ENCODE measurements around the gene SLC2A6.
A peak's percentile ranks its signal among the peaks of the same experiment; 100 is the strongest.
"Not testable (repeated sequence)": the region's sequence is repeated elsewhere in the genome, so short reads cannot be mapped to it uniquely, and the experiment has no call there.

Gene SLC2A6

DNA sequence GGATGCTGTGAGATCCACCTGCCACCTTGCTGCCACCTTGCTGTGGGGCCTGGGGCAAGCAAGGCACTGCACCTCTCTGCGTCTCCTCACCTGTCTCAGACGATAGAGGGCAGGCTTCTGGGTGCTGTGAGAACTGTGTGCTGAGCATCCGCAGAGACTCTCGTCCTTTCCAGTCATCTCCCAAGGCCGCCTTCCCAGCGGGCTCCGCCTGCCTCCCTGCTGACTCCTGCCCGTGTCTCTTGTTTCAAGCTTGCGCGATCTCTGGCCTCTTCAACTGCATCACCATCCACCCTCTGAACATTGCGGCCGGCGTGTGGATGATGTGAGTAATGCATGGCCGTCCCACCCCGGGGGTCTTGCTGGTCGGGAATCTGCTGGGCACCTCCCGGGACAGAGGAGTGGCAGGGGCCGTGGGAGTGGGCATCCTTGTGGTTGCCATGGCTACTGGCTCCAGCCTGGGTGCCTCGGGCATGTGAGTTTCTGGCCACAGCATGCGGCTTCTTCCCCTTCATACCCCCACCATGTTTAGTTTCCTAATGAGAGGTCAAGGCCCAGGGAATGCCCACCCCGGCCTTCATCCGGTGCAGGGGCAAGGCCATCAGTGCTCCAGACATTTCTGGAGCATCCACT, 15.6 kb downstream of the SLC2A6 start:
- TF ChIP-seq POLR2A (IDR thresholded peaks at IDR 0.05; ENCODE audit: low read depth, low read length): no peak
- DNase-seq (ENCODE audit: insufficient read length, low spot score): no peak
- FAIRE-seq: no peak

DNA sequence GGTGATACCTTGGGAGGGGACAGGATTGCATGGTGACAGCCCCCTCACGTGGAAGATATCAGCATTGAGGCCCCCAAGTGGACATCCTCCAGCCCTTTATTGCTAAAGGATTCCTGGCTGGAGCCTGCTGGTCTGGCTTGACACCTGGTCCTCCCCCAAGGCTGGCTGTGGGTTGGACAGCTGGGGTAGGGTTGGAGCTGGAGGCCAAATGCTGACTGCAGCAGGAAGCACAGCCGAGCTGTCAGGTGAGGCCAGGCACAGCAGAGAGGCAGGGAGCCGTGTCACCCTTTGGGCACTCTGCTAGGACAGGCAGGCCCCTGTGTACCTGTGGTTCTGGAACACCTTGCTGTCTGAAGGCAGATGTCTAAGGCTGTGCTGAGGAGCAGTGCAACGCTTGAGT, 16.9 kb downstream of the SLC2A6 start:
- no peak for FAIRE-seq
- TF ChIP-seq POLR2A (IDR thresholded peaks at IDR 0.05; ENCODE audit: low read depth, low read length): no peak
- DNase-seq (ENCODE audit: insufficient read length, low spot score): no peak

DNA sequence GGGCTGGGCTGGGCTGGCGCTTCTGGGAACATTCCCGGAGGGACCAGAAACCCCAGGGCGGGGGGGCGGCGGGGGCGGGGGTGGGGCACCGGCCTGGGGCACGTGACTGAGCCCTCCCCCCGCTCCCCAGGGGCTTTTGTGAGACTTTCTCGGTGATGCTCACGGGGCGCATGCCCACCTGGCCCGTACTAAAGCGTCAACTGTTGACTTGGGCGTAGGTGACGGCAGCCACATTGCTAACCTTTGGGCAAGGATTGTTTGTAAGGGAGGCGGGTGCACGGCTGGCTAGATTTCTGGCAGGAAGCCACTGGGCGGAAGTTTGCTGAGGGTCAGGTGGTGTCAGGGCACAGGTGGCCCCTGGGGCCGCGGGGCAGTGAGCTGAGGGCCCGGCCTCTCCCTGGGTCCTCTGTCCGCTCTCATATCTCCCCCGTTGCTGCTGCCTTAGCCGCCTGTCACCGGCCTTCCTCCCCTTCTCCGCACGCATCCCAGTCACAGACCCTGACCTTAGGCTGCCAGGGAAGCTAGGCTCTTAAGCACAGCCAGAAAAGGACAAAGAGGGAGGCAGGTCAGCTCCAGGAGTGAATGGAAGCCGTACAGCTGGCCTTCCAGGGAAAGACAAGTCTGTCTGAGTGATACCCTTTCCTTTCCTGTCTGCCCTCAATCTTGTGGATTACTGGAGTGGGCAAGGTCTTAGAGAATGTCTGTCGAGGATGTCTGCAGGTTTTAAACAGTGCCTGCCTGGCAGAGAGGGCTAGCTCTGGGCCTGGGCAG, 18.3 kb downstream of the SLC2A6 start:
- FAIRE-seq: no peak
- TF ChIP-seq POLR2A (IDR thresholded peaks at IDR 0.05; ENCODE audit: low read depth, low read length): no peak
- peak; percentile 70 for DNase-seq (ENCODE audit: insufficient read length, low spot score)

DNA sequence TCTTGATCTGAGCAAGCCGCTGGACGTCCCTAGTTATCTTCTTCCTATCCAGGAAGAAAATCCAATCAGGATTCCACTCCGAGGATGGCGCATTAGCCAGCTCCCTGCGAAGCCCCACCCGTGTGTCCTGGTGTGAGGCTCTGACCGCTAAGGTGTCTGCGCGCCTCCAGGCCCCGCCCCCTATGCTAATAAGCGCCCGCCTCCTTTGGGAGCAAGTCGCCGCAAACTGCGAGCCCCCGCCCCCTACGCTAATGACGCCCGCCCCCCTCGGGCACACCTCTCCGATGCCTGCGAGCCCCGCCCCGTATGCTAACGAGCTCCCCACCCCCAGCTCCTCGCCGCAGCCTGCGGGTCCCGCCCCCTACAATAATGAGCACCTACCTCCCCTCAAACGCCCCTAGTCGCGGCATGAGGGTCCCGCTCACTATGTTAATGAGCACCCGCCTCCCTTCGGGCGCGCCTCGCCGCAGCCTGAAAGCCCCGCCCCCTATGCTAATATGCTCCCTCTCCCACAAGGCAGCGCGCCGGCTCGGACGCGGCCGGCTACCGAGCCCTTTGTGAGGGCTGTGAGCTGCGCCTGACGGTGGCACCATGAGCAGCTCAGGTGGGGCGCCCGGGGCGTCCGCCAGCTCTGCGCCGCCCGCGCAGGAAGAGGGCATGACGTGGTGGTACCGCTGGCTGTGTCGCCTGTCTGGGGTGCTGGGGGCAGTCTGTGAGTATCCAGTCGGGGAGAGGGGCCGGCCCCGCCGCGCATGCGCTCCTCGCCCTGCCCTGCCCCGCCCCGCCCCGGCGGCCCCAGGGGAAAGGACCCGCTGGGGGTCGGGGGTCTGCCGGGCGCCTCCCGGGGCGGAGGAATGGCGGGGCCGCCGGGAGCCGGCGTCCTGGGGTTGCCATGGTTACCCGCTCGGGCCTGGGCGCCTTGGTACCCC, 19.2 kb downstream of the SLC2A6 start, which contains the start of gene CACFD1:
Gene CACFD1 (plus strand): TSS at position 503 of the 929 bp plus-strand sequence. CDS start 89 bp downstream, at position 592.
- DNase-seq (ENCODE audit: insufficient read length, low spot score) (peak; percentile 100), FAIRE-seq (peak; percentile 86)
- TF ChIP-seq POLR2A (IDR thresholded peaks at IDR 0.05; ENCODE audit: low read depth, low read length): peak; percentile 53; the same call in 1 of the 2 replicates

DNA sequence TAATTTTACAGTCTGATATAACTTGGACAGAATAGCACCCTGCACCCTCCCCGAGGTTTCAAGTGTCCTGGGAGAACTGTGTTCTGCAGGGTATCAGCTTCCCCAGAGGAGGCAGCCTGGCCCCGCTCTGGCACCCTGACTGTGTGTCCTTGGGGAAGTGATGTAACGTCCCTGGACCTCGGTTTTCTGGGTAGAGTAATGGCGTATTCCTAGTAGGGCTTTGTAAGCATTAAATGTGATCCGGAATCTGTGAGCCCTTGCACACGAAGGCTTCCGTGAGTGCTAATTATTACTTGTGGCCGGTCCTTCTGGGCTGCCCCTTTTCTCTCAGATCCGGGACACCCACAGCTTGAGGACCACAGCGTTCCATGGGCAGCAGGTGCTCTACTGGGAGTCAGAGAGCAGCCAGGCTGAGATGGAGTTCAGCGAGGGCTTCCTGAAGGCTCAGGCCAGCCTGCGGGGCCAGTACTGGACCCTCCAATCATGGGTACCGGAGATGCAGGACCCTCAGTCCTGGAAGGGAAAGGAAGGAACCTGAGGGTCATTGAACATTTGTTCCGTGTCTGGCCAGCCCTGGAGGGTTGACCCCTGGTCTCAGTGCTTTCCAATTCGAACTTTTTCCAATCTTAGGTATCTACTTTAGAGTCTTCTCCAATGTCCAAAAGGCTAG, 20.1 kb downstream of the SLC2A6 start:
- DNase-seq (ENCODE audit: insufficient read length, low spot score) (no peak), FAIRE-seq (no peak)
- TF ChIP-seq POLR2A (IDR thresholded peaks at IDR 0.05; ENCODE audit: low read depth, low read length): no peak

DNA sequence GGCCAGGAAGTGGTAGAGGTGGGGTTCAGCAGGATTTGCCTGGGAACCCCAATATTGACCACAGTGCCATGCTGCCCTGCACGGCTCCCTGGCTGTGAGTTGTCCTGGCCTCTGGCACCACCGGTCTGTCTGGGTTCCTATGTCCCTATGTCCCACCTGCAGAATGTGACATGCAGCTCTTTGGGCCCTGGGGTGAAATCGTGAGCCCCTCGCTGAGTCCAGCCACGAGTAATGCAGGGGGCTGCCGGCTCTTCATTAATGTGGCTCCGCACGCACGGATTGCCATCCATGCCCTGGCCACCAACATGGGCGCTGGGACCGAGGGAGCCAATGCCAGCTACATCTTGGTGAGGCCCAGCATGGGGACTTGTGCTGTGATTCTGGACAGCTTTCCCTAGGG, 21.2 kb downstream of the SLC2A6 start:
- no peak for FAIRE-seq
- no peak for DNase-seq (ENCODE audit: insufficient read length, low spot score)
- TF ChIP-seq POLR2A (IDR thresholded peaks at IDR 0.05; ENCODE audit: low read depth, low read length): no peak

DNA sequence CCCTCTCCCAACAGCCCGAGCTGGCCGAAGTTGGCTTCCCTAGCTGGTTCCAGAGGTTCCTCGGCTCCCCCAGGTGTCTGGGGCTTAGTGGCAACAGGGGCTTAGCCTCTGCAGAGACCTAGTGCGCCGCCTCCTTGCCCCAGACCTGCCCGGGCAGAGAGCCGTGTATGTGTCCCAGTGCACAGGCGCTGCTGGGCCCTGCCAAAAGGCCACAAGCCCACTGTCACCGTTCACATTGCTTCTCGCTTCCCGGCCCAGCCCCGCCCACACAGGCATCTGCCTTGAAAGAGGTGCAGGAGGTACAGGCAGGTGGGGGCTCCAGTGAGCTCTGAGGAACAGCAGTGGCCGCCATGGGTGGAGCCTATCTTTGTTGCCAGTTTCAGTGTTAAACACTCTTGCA, 21.7 kb downstream of the SLC2A6 start:
- FAIRE-seq (no peak), DNase-seq (ENCODE audit: insufficient read length, low spot score) (no peak)
- TF ChIP-seq POLR2A (IDR thresholded peaks at IDR 0.05; ENCODE audit: low read depth, low read length): no peak

DNA sequence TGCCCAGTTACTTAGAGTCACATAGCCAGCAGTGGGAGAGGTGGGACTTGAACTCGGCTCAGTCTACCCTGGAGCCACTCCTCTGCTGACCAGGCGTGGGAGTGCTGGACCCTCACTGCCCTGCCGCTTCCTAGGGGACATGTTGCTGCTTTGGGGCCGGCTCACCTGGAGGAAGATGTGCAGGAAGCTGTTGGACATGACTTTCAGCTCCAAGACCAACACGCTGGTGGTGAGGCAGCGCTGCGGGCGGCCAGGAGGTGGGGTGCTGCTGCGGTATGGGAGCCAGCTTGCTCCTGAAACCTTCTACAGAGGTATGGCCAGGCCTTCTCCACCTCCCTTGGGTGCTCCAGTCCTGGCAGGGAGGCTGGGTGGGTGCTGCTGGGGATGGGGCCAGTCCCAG, 22.5 kb downstream of the SLC2A6 start:
- no peak for TF ChIP-seq POLR2A (IDR thresholded peaks at IDR 0.05; ENCODE audit: low read depth, low read length)
- no peak for DNase-seq (ENCODE audit: insufficient read length, low spot score)
- no peak for FAIRE-seq

DNA sequence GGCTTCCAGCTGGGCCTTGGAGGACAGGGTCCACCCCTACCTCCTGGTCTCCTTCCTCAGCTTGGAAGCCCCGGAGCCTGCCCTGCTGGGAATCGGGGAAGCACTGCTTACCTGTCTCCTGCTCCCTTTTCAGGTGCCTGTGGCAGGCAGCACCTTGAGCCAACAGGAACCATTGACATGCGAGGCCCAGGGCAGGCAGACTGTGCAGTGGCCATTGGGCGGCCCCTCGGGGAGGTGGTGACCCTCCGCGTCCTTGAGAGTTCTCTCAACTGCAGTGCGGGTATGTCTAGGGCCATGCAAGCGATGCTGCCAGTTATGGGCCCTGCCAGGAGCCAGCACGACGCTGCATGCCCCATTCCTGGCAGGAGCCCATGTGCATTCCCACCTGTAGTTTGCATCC, 23.0 kb downstream of the SLC2A6 start:
- DNase-seq (ENCODE audit: insufficient read length, low spot score): no peak
- no peak for FAIRE-seq
- no peak for TF ChIP-seq POLR2A (IDR thresholded peaks at IDR 0.05; ENCODE audit: low read depth, low read length)

DNA sequence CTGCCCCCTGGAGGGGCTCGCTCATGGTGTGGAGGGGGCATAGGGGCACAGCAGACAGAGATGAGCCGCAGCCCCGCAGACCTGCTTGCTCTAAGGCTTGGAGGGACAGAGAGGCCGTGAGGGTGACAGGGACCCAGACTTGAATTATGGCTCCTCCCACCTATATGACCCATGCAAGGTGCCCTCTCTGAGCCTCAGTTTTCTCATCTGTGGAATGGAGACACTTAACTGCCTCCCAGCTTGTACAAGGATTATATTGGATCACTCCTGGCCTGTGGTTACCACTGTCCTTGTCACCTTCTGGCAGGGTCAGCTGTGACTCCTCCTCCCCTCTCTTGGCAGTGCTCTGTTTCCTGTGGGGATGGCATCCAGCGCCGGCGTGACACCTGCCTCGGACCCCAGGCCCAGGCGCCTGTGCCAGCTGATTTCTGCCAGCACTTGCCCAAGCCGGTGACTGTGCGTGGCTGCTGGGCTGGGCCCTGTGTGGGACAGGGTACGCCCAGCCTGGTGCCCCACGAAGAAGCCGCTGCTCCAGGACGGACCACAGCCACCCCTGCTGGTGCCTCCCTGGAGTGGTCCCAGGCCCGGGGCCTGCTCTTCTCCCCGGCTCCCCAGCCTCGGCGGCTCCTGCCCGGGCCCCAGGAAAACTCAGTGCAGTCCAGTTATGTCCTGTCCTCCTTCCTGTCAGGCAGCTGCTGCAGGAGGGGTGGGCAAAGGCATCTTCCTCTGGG, 23.8 kb downstream of the SLC2A6 start:
- FAIRE-seq (no peak), DNase-seq (ENCODE audit: insufficient read length, low spot score) (no peak)
- no peak for TF ChIP-seq POLR2A (IDR thresholded peaks at IDR 0.05; ENCODE audit: low read depth, low read length)

DNA sequence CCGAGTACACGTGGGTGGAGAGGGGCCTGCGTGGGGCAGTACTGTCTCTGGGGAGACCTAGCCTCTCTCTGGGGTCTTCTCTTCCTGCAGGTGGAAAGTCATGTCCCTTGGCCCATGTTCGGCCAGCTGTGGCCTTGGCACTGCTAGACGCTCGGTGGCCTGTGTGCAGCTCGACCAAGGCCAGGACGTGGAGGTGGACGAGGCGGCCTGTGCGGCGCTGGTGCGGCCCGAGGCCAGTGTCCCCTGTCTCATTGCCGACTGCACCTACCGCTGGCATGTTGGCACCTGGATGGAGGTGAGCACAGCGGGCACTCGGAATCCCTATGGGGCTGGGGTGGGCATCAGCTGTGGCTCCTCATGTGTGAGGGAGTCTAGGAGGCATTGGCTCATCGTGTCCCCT, 24.6 kb downstream of the SLC2A6 start:
- no peak for DNase-seq (ENCODE audit: insufficient read length, low spot score)
- FAIRE-seq: no peak
- no peak for TF ChIP-seq POLR2A (IDR thresholded peaks at IDR 0.05; ENCODE audit: low read depth, low read length)

DNA sequence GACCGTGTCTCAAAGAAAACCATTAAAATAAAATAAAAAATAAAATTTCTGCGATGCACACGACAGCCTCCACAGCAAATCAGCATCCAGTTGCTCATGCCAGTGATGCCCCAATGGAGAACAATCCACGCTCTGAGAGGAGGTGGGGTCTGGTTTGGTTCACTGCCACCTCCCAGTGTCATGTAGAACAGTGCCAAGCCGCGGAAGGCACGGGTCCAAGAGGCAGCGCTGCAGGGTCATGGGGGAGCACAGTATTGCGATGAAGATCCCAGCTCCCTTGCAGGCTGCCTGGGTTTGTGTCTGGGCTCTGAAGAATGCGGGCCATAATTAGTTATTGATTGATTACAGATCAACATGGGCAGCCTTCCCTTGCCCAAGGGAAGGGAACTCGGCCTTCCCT, 25.2 kb downstream of the SLC2A6 start:
- FAIRE-seq (no peak), DNase-seq (ENCODE audit: insufficient read length, low spot score) (no peak)
- no peak for TF ChIP-seq POLR2A (IDR thresholded peaks at IDR 0.05; ENCODE audit: low read depth, low read length)

DNA sequence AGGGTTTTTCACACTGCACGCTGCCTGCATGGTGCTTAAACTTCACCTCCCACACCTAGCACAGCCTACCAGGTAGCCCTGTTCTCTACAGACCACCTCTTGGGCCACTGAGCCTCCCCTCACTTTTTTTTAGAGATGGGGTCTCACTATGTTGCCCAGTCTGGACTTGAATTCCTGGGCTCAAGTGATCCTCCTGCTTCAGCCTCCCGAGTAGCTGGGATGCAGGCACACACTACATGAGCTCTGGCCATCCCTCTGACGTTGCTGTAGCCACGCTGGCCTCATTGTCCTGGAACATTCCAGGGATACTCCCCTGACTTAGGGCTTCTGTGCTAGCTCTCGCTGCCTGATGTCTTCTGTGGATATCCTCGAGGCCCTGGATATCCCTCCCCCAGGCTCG, 26.3 kb downstream of the SLC2A6 start:
- no peak for TF ChIP-seq POLR2A (IDR thresholded peaks at IDR 0.05; ENCODE audit: low read depth, low read length)
- no peak for FAIRE-seq

DNA sequence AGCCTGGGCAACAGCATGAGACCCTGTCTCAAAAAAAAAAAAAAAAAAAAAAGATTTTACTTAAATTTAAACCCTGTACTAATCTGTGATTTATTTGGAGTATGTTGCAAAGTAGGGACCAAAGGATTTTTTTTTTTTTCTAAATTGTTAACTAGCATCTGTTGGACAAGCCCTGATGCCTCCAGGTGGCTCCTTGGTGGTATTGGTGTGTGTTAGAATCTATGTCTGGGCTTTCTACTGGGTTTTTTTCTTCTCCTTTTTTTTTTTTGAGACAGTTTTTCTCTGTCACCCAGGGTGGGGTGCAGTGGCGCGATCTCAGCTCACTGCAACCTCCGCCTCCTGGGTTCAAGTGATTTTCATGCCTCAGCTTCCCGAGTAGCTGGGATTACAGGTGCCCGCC, 27.0 kb downstream of the SLC2A6 start:
- not testable (repeated sequence) for DNase-seq (ENCODE audit: insufficient read length, low spot score); FAIRE-seq

More for the DNA sequence above, 26.3 kb downstream of the SLC2A6 start:
- DNase-seq (ENCODE audit: insufficient read length, low spot score): no peak
